Loucy (cell line): ENCODE data around the gene LHX4.

ENCODE experiments used
- H2AFZ ChIP-seq: fragments of 200-600 bp; sonication (generic); 2 replicates; pipeline ENCODE4 v1.6.0; 2016; ENCODE audit warnings: antibody characterized with exemption, mild to moderate bottlenecking, low read length, moderate library complexity
- H3F3A ChIP-seq: fragments of 200-600 bp; 2 replicates; pipeline ENCODE4 v1.6.0; 2016; ENCODE audit warnings: antibody characterized with exemption, low read depth, mild to moderate bottlenecking
- H3K27me3 ChIP-seq: fragments of 200-600 bp; sonication (generic); 2 replicates; pipeline ENCODE4 v1.6.1; 2014; ENCODE audit warnings: low read length, mild to moderate bottlenecking; ENCODE audit not compliant: insufficient read depth, poor library complexity, severe bottlenecking
- H3K36me3 ChIP-seq: fragments of 200-600 bp; sonication (generic); 2 replicates; pipeline ENCODE4 v1.6.1; 2016; ENCODE audit warnings: low read length; ENCODE audit not compliant: insufficient read depth
- H3K4me1 ChIP-seq: fragments of 200-600 bp; sonication (generic); 2 replicates; pipeline ENCODE4 v1.5.1; 2014; ENCODE audit warnings: low read length, mild to moderate bottlenecking; ENCODE audit not compliant: insufficient read depth, poor library complexity, severe bottlenecking
- H3K4me2 ChIP-seq: fragments of 200-600 bp; sonication (generic); 2 replicates; pipeline ENCODE4 v1.6.0; 2014; ENCODE audit warnings: antibody characterized with exemption, low read length, low read depth, mild to moderate bottlenecking; ENCODE audit not compliant: poor library complexity, severe bottlenecking
- H3K4me3 ChIP-seq: fragments of 200-600 bp; sonication (generic); 2 replicates; pipeline ENCODE4 v1.5.1; 2014; ENCODE audit warnings: low read length, mild to moderate bottlenecking, mixed read lengths; ENCODE audit not compliant: poor library complexity, severe bottlenecking
- H3K79me2 ChIP-seq: fragments of 200-600 bp; sonication (generic); 2 replicates; pipeline ENCODE4 v1.6.1; 2014; ENCODE audit warnings: low read length; ENCODE audit not compliant: insufficient read depth
- H3K9ac ChIP-seq: fragments of 200-600 bp; sonication (generic); 2 replicates; pipeline ENCODE4 v1.6.0; 2014; ENCODE audit warnings: mild to moderate bottlenecking, low read depth, low read length, moderate library complexity; ENCODE audit not compliant: poor library complexity, severe bottlenecking
- H3K9me2 ChIP-seq: fragments of 200-600 bp; sonication (generic); replicated peaks from 2 replicates; pipeline ENCODE4 v1.6.1; 2016; ENCODE audit warnings: low read depth, low read length, mixed read lengths
- H3K9me3 ChIP-seq: fragments of 200-600 bp; sonication (generic); 2 replicates; pipeline ENCODE4 v1.6.1; 2014; ENCODE audit warnings: mild to moderate bottlenecking, antibody characterized with exemption, low read length, low read depth; ENCODE audit not compliant: insufficient read depth
- H4K20me1 ChIP-seq: fragments of 200-600 bp; sonication (generic); 2 replicates; pipeline ENCODE4 v1.6.0; 2014; ENCODE audit warnings: antibody characterized with exemption, low read length, mild to moderate bottlenecking; ENCODE audit not compliant: insufficient read depth, poor library complexity, severe bottlenecking
- EZH2phosphoT487 ChIP-seq: fragments of 200-600 bp; IDR thresholded peaks from 2 replicates; pipeline ENCODE4 v1.6.1; 2018; ENCODE audit warnings: antibody characterized with exemption, mild to moderate bottlenecking, moderate library complexity, borderline replicate concordance
- TF ChIP-seq, protein P1 (sequence below): fragments of 200-600 bp; sonication (generic); conservative IDR thresholded peaks from 2 replicates; pipeline ENCODE4 v1.5.1; 2014; ENCODE audit warnings: mild to moderate bottlenecking, antibody characterized with exemption, low read length

LHX4 gene

GRCh38 chr1:180279651-180280050 is 49.6 kb downstream of the LHX4 start:
- no peaks in the 10 kb centered on the region for H3F3A ChIP-seq
- no peak overlapping the region for H3K9ac ChIP-seq
- H3K27me3 ChIP-seq, result no peaks in the 10 kb centered on the region
- TF ChIP-seq EZH2phosphoT487, result no peak
- TF ChIP-seq, protein P1, sequence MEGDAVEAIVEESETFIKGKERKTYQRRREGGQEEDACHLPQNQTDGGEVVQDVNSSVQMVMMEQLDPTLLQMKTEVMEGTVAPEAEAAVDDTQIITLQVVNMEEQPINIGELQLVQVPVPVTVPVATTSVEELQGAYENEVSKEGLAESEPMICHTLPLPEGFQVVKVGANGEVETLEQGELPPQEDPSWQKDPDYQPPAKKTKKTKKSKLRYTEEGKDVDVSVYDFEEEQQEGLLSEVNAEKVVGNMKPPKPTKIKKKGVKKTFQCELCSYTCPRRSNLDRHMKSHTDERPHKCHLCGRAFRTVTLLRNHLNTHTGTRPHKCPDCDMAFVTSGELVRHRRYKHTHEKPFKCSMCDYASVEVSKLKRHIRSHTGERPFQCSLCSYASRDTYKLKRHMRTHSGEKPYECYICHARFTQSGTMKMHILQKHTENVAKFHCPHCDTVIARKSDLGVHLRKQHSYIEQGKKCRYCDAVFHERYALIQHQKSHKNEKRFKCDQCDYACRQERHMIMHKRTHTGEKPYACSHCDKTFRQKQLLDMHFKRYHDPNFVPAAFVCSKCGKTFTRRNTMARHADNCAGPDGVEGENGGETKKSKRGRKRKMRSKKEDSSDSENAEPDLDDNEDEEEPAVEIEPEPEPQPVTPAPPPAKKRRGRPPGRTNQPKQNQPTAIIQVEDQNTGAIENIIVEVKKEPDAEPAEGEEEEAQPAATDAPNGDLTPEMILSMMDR, result no peak
- no peak overlapping the region for H3K4me2 ChIP-seq
- H2AFZ ChIP-seq, result no peak overlapping the region
- no peaks in the 10 kb centered on the region for H3K9me3 ChIP-seq
- H3K79me2 ChIP-seq, result no peaks in the 10 kb centered on the region
- no peak overlapping the region for H3K4me3 ChIP-seq
- peaks cover 9% of the 10 kb centered on the region for H3K4me1 ChIP-seq
- peaks cover 55% of the 10 kb centered on the region; the same call in 1 of the 2 replicates for H3K36me3 ChIP-seq
- H4K20me1 ChIP-seq, result no peaks in the 10 kb centered on the region
- H3K9me2 ChIP-seq, result no peaks in the 10 kb centered on the region

DNA sequence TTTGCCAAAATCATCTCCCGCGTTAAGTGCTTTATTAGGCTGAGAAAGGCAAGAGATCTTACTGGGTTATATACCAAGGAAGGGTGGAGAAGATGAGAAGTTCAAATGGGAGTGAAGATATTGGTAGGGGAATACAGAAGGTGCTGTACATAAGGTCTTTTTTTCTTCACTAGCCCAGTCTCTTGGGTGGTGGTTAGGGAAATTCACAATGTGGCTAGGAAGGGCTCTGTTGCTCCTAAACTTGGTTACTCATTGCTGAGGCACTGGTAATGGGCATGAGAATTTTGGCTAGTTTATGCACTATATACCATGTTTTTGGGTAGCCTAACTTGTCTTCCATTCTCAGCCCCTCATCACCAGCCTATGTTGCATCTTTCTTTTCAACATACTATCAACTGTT is 50.6 kb downstream of the LHX4 start:
- H3K9me2 ChIP-seq, result no peaks in the 10 kb centered on the region
- H3K79me2 ChIP-seq, result no peaks in the 10 kb centered on the region
- H3K9me3 ChIP-seq, result no peaks in the 10 kb centered on the region
- no peak for TF ChIP-seq EZH2phosphoT487
- TF ChIP-seq, protein P1, result no peak
- H3F3A ChIP-seq, result no peaks in the 10 kb centered on the region
- H3K4me2 ChIP-seq, result no peak overlapping the region
- peaks cover 56% of the 10 kb centered on the region; the same call in 1 of the 2 replicates for H3K36me3 ChIP-seq
- H3K4me1 ChIP-seq, result peaks cover 9% of the 10 kb centered on the region
- no peak overlapping the region for H2AFZ ChIP-seq
- no peak overlapping the region for H3K4me3 ChIP-seq
- H4K20me1 ChIP-seq, result no peaks in the 10 kb centered on the region
- H3K9ac ChIP-seq, result no peak overlapping the region
- no peaks in the 10 kb centered on the region for H3K27me3 ChIP-seq

DNA sequence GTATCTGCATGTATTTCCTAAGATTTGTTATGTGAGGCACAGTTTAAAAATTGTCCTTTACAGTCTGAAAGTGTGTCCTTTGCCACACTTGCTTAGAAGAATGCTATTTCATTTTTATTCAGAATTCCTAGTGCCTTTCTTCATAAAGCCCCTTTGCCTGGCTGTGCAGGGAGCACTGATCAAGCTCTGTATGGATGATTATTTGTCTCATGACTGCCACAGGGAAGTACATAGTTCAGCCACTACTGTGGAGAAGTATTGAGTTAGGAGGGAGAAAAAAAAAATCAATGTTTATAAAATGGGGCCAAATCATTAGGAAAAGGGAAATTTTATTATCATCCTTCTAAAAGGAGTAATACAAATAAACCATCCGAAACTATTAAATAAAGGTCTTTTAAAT is 51.4 kb downstream of the LHX4 start:
- no peaks in the 10 kb centered on the region for H3F3A ChIP-seq
- H3K9me2 ChIP-seq, result no peaks in the 10 kb centered on the region
- no peaks in the 10 kb centered on the region for H3K79me2 ChIP-seq
- no peaks in the 10 kb centered on the region for H4K20me1 ChIP-seq
- no peak overlapping the region for H3K4me3 ChIP-seq
- H3K9ac ChIP-seq, result no peak overlapping the region
- H3K4me2 ChIP-seq, result no peak overlapping the region
- peaks cover 65% of the 10 kb centered on the region for H3K36me3 ChIP-seq
- no peak overlapping the region for H2AFZ ChIP-seq
- H3K4me1 ChIP-seq, result peaks cover 9% of the 10 kb centered on the region
- H3K27me3 ChIP-seq, result no peaks in the 10 kb centered on the region
- H3K9me3 ChIP-seq, result no peaks in the 10 kb centered on the region
- TF ChIP-seq EZH2phosphoT487, result no peak
- TF ChIP-seq, protein P1, result no peak
